GM19328 (cell line): Measurements from ENCODE around the gene PSMD5.

Experiments
- ATAC-seq: cut with Tn5 transposase; IDR thresholded peaks from one replicate; pipeline ENCODE4 v1.9.1; 2021; ENCODE audit warnings: mild to moderate bottlenecking, moderate library complexity; ENCODE audit not compliant: unreplicated experiment

Gene PSMD5

DNA sequence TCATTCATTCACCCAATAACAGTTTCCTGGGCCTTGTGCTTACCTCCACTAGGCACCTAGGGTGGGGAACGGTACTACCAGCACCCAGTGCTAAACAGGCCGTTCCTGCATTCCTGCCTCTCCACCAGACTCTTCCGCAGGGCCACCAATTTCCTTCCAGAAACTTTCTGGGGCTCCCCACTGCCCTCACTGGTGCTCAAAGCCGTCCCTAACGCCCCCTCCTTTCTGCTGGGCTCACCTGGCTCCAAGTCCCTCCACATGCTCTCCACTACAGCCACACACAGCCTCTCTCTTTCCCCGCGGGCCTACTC lies 32.9 kb upstream of the PSMD5 start:
- no peak for ATAC-seq

DNA sequence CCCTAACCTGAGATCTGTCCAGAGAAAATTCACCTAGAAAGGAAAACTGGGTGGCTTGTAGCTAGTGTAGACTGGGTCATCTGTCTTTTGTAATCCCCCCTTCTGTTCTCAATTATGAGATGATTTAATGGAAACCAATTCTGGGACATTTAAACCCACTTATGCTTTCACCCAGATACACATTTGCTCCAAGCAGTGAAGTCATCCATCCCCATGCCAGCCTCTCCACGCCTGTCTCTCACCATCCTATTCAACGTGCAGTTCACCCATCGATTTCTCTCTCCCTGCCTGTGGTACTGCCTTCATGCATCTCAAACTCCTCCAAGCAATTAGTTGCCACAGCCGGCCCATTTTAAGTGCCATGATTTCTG lies 32.5 kb upstream of the PSMD5 start:
- no peak for ATAC-seq

DNA sequence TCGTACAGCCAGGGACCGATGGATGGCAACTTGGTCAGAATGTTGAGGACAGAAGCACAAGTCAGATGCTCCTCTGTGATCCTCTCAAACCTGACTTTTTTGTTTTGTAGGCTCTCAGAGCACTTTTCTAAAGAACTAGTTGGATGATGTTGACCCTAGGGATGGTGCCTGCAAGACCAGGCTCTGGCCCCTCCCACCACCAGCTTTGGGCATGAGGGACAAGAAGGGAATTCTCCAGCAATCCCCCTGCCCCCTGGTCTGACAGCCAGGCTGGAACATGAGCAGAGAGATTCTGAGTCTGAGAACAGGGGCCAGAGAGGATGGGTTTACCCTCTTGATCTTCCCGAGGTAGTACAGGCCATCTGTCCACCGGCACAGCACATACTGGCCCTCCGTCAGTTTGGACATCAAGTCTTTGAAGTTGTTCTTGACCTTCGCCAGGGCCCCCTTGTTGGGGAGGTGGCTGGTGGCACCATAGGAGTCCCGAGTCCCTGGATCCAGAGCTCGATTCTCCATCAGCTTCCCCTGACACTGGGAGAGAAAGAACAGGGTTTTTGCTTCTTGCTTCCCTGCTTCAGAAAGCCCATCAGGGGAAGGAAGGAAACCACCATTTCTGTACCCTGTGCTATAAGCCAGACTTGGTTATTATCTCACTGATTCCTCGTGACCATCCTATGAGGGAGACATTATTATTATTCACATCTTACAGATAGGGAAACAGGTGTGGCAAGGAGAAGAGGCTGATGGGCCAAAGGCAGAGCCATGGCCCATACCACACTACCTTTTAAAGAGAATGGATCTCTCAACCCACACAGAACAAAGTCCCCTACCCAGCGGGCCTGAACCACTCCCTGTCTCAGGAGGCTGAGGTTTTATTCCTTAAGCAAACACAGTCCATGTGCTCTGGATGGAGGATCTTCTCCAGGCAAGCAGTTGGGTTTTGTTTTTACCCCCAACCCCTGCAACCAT lies 31.8 kb upstream of the PSMD5 start:
- ATAC-seq, result no peak

DNA sequence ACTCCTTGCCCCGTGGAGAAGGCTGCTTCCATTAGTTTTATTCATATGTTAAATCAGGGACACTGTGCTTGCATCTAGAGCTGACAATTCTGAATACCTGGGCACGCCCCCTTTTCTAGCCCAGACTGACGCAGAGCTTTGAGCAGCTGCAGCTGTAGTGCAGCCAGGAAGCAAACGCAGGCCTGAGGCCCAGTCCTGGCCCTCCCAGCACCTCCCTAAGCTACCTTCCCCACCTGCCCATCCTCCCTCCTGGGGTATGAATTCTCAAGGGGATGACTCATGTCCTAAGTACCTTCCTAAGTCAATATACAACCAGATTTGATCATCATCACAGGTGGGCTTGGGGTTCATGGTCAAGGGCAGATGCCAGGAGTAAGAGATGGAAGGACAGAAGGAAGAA lies 30.8 kb upstream of the PSMD5 start:
- no peak for ATAC-seq

DNA sequence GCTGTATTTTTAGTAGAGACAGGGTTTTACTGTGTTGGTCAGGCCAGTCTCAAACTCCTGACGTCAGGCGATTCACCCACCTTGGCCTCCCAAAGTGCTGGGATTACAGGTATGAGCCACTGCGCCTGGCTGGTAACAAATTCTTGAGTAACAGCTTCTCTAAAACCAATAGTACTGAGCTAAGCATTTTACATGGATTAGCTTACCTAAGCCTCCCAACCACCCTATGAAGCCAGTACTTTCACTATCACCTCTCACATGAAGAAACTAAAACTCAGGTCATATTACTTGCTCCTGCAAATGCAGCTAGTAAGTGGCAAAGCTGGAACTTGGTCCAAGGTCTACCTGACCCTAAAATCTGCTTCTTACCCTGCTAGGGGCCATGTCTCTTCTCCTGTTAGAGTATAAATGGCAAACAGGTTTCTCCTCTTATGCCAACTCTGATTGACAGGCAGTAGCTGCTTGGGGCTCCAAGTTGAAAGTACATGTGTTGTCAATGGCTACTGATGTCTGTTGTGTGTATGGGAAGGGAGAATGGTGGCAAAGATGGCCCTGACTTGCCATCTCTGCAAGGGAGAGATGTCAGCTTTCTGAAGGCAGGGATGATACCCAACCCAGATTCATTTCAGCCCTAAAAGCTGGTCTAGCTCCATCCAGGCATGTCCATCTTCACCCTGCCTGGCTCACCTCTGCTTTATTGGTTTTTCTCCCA lies 30.2 kb upstream of the PSMD5 start:
- ATAC-seq, result no peak

DNA sequence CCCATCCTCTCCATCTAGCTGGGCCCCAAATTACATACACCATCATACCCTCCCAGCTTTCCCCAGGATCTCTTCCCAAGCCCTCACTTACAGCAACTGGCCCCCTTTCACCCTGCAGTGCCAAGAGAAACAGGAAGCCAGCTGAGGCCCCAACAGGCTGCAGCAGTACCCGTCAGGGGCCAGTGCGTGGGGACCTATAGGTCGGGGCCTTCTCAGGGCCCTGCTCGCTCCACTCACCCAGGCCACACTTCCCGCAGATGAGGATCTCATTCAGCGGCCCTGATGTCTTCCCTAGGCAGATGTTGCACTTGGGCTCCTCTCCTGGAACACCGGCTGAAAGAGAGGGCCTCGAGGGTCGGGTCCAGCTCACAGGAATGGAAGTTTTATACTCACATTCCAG lies 27.5 kb upstream of the PSMD5 start:
- ATAC-seq, result no peak

DNA sequence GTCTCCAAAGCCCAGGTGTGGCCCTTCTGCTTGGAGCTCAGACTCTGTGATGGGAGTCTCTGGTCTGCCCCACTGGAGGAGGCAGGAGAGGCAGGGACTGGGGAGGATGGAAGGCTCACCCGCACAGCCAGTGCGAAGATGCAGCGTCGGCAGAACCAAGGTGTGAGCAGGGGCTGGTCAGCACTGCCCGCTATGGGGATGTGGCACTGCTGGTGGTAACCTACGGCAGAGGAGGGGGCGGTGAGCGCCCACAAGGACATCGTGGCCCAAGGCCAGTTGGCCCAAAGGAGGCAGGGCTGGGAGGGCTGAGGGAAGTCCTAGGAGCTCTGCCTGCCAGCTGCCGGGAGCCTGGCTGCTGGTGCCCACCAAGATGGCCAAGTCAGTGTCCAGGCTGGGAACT lies 27.0 kb upstream of the PSMD5 start:
- ATAC-seq, result no peak

DNA sequence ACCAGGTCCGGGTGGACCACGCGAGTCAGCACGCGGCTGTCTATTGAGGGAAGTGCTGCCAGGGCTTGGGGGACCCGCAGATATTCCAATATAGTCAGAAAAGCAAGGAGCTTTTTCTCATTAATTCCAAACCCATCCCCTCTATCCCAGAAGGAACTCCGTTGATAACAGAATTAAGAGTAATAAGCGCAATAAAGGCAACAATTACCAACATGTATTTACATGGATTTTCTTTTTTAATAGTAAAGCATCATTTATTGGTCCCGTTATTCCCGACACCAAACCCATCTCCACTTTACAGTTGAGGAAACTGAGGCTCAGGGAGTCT lies 26.6 kb upstream of the PSMD5 start:
- no peak for ATAC-seq

DNA sequence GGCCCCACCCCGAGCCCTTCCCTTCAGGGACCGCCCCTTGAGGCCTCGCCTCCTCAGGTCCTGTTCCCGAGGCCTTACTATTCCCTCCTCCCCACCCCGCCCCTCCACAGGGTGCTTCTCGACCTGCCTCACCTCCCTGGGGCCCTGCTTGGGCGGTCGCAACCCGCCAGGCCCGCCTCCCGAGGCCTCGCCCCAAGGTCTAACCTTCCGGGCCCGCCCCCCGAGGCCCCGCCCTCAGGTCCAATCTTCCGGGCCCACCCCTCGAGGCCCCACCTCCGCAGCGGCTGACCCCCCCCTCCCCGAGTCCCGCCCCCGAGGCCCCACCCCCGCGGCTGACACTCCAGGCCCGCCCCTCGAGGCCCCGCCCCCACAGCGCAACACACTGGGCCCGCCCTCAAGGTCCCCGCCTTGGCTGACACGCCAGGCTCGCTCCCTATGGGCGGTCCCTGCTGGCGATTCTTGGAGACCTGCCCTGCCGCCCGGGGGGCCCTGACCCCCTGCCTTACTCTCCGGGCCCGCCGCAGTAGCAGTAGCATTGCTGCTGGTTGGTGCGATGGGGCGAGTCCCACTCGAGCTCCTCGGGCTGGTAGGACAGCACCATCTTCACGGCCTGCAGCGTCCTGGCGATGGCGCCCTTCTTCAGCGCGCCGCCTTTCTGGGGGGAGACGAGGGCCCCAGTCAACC lies 26.1 kb upstream of the PSMD5 start:
- ATAC-seq, result peak; percentile 95

DNA sequence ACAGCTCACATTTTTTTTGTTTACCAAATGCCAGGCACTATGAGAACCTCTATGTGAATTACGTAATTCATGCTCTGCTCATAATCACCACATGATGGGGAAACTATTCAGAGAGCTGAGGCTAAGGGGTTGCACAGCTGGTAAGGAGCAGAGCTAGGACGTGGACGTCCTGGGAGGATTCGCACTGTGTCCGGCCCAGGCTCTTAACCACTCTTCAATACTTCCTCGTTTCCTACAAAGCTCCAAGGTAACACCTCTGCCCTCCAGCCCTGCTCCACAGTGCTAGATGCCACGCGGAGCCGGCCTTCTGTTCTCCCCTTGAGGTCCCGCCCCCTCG lies 25.6 kb upstream of the PSMD5 start:
- ATAC-seq, result no peak

DNA sequence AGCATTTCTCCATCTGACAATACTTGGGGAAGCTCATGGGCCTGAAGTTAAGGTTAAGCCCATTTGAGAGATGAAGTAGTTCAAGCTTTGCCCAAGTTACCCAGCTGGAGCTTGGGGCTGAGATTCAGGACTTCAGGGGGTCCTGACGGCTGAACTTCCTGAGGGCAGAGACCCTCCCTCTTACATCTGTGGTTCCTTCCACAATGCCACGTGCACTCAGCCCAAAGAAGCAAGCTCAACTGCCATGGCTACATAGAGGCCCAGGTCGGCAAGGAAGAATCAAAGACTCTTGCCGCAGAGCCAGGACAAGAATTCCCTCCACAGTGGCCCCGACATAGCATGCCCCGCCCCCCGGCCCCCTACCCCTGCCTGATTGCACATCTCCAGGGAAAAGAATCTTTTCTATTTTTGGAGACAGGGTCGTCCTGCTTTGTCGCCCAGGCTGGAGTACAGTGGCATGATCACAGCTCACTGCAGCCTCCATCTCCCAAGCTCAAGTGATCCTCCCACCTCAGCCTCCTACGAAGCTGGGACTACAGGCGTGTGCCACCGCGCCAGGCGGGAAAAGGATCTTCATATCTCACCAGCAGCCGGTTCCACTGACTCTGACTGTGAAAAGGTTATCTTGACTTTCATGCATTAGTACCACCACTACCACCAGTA lies 25.1 kb upstream of the PSMD5 start:
- no peak for ATAC-seq

DNA sequence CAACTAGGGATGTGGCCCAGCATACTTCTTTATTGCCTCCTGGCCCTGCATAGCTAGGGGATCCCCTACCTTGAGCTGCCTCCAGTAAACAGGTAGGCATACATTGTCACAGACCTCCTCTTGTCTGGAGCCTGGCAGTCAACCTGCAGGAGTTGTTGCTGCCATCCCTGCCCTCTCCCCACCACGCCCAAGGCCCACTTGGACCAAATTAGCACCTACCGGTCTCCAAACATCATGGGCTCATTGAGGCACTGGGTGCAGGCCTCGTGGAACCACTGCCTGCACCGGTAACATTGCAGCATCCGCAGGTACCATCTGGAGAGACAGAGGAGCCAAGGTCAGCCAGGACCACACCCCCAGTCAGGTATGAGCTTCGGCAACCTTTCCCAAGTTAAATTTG lies 23.9 kb upstream of the PSMD5 start:
- ATAC-seq, result no peak

DNA sequence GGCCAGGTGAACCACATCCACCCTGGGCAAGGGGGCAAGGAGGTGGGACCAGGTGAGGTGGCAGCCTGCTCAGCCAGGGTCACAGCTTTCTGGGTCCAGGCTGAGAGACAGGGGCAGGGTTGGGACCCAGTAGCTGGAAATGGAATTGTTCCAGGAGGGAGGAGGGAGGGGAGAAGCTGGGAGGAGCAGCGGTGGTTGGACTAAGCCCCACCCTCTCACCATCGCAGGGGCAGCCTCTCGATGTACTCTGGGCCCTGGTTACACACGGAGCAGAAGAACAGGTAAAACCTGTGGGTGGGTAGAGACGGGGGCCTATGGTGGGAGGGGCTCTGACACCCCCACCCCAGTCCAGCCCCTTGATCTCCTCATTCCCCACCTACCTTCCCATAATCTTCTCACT lies 23.1 kb upstream of the PSMD5 start:
- no peak for ATAC-seq

DNA sequence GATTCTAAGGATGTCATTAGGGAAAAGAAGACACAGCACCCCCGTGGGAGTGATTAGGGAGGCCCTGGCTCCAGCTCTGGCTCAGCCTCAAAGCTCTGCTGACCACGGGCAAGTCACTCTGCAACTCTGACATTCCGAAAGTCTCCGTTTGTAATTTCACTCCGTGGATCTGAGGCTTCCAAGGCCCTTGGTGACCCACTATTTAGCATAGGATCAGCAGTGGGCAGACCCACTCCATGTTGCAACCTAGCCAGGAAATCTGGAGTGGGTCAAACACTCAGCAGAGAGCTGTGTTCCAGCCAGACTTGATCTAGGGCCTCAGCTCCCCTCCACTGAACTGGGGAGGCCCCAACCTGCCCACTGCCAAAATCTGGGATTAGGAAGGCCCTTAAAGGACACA lies 22.5 kb upstream of the PSMD5 start:
- ATAC-seq, result no peak

DNA sequence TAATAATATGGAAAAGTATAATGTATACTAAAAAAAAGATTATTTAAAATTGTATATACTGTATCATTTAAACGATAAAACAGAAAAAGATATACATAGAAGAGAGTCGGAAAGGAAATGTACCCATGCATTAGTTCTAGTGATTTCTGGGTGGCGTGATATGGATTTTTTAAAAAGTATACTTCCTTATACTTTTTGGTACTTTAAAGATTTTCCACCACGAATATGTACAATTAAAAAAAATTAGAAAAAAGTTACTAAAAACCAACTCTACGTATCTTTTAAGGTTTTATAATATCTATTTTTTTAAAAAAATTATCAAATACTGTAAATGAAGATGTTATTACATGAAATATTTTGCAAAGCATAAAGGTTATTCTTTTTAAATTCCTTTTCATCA lies 22.0 kb upstream of the PSMD5 start:
- no peak for ATAC-seq

DNA sequence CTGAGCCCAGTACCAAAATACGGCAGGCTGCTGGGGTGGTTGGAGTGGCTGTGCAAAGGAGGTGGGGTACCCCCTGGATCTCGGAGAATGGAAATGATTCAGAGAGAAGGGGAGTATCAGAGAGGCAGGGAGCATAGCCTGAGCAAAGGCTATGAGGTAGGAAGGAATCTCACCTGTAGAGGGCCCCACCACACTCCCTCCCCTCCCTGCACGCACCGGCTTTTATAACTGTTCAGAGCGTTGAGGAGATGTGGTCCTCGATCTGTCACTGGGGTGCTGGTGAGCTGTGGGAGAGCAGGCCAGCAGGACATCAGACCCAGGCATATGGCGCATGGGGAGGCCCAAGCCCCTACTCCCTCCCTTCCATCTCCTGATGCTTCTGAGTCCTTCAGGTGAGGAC lies 21.1 kb upstream of the PSMD5 start:
- ATAC-seq, result no peak

DNA sequence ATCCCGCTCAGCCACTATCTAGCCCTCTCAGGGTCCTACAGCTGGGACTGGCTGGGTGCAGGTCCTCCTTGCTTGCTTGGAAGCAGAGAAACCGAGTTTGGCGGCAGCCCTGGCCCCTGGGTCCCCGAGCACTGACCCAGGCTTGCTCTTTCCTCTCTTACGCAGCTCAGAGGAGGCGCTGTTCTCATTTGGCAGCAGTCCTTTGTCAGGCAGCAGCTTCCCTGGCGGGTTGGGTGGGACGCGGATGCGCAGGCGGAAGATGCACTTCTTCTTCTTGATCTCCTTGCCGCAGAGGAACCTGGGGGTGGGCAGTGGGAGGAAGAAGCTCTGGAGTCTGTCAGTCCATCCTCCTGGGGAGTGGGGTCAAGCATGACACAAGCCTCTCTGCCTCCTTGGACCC lies 19.7 kb upstream of the PSMD5 start:
- ATAC-seq, result no peak

DNA sequence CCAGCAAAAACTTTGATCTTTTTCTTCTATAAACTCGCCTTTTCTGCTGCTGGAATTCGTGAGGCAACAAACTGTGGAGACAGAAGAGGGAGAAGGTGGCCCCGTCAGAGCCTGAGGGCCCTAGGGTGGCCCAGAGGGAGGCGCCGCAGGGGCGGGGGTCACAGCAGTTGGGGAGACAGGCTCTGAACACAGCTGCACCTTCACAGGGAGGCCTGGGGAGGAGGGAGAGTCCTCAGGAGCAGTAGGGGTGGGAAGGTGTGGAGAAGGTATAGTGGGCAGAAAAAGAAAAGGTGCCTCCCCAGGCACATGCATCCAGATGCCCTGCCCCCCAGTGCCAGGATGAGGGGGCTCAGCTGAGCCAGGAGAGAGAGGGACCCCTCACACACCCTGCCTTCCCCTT lies 19.2 kb upstream of the PSMD5 start:
- ATAC-seq, result no peak

DNA sequence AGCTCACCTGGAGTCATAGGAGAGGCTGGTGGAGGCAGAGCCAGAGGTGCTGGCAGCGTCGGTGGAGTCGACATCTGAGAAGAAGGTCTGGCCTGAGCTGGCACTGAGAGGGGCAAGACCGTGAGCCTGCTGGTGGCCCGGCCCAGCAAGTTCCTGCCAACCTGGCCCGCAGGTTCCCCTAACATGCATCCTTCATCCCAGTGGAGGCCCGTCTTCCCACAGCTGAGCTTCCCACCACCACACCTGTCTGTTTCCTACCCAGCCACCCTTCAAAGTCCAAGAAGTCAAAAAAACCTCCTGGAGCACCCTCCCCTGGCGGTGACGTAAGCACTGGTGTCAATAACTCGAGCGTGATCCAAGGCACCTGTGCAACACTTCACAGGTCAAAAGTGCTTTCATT lies 17.4 kb upstream of the PSMD5 start:
- ATAC-seq, result no peak

DNA sequence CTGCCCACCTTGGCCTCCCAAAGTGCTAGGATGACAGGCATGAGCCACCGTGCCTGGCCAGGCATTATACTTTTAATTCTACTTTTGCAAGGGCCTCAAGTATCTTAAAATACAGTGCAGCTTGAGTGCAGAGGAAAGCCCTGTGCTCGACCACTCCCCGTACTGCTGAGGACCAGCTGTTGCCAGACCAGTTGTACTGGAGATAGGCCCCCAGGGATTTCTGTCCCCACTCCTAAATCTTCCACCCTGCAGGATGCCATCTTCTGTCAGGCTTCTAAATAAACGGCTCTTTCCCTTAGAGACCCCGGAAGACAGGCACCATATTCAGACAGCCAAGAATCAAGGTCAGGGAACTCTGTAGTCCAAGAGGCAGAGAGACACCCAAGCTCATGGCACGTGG lies 16.6 kb upstream of the PSMD5 start:
- no peak for ATAC-seq

DNA sequence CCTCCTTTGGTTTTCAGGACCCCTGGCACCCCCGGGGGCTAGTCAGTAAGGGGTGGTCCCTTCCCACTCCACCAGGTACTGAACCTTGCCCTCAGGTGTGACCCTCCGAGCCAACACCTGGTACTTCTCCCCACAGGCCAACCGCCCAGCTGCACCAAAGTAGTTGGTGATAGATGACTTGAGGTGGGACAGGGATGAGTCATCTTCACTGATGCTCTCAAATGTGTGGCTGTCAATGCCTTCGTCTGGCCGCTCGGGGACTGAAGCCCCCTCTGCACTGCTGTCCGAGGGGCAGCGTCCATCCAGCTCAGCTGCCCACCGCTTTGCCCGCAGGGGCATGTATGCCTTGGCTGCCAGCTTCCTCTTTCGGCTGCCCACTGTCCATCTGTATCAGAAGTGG lies 15.2 kb upstream of the PSMD5 start:
- ATAC-seq, result no peak

DNA sequence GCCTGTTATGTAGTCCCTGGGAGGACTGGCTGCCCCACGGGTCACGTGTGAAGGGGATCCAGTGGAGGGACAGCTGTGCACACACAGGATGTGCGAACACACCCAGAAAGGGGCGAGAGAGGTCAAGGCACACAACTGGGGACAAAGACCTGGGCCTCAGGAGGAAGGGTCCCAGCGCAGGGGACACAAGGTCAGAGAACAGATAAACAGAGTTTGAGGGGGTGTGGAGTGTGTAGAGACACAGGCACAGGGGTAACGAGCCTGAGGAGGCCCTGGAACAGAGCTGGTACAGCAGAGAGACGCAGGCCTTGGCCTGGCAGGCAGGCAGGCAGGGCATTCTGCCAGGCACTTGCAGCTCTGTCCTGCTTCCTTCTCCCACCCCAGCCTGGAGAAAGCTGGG lies 14.8 kb upstream of the PSMD5 start:
- no peak for ATAC-seq
